Measurements from ENCODE around the gene ZC3H12A. TPM values are rescaled to one million over a fixed set of nuclear protein-coding genes. Genes with fewer than 3 reads are reported as not detected.

The ZC3H12A gene
- total RNA-seq, 1 experiment from 2014 or later: 51.4 TPM

DNA sequence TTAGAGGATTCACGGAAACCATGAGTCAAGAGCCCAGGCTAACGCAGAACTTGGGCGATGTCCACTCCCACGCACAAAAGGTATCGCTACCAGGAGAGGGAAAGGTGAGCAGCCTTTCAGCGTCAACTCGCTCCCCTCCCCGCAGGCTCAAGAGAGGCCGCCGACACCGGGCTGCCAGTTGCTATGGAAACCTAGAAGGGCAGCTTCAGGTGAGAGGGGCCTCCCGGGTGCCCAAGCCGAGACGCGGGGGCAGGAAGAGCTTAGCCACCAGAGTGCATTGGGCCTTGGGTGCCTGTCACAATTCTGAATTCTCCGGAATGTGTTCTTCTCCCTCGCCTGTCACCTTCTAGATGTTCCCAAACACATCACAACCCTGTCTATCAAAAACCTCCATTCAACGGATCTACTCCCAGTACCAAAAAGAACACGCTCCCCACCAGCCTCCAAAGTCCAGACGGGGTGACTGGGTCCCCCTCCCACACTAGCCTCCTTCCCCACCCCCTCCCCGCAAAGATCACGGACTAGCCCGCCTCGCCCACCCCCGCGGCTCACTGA, 39.5 kb downstream of the ZC3H12A start:
- no peak for TF ChIP-seq CTCF (IDR thresholded peaks at IDR 0.05; ENCODE audit: unreplicated experiment)
- peaks cover 22% of the 10 kb centered on the region for H3K4me1 Mint-ChIP-seq (ENCODE audit: insufficient read depth, unreplicated experiment)
- peak overlapping the region; percentile 82 for H3K4me3 Mint-ChIP-seq (ENCODE audit: unreplicated experiment)
- no peaks in the 10 kb centered on the region for H3K27me3 Mint-ChIP-seq (ENCODE audit: insufficient read depth, unreplicated experiment)
- H3K9me3 Mint-ChIP-seq (ENCODE audit: unreplicated experiment): no peaks in the 10 kb centered on the region
- intact Hi-C loops (cut with micrococcal nuclease): loop anchor here (5.0 kb wide), 1 partner anchor 38 kb away; the partner anchor contains the start of gene SNIP1
- H3K27ac Mint-ChIP-seq (ENCODE audit: low read depth, unreplicated experiment): peak overlapping the region; percentile 82
- peak; percentile 23 for DNase-seq (ENCODE audit: unreplicated experiment)
- POLR2A ChIA-PET: interaction anchor here (0.9 to 4.8 kb wide), 23 partner anchors 8 to 1364 kb away, joined by 3 to 159 read pairs (median 6); partner anchors contain the start of genes C1orf122, GNL2, MTF1 and MYCBP
- CTCF ChIA-PET: interaction anchor here (0.6 to 4.0 kb wide), 27 partner anchors 8 to 1652 kb away, joined by 3 to 32 read pairs (median 4); partner anchors contain the start of genes SNIP1 and ZC3H12A
- peaks cover 26% of the 10 kb centered on the region for H3K36me3 Mint-ChIP-seq (ENCODE audit: insufficient read depth, unreplicated experiment)
- no TSS peak for BruUV-seq (replicated peaks)

DNA sequence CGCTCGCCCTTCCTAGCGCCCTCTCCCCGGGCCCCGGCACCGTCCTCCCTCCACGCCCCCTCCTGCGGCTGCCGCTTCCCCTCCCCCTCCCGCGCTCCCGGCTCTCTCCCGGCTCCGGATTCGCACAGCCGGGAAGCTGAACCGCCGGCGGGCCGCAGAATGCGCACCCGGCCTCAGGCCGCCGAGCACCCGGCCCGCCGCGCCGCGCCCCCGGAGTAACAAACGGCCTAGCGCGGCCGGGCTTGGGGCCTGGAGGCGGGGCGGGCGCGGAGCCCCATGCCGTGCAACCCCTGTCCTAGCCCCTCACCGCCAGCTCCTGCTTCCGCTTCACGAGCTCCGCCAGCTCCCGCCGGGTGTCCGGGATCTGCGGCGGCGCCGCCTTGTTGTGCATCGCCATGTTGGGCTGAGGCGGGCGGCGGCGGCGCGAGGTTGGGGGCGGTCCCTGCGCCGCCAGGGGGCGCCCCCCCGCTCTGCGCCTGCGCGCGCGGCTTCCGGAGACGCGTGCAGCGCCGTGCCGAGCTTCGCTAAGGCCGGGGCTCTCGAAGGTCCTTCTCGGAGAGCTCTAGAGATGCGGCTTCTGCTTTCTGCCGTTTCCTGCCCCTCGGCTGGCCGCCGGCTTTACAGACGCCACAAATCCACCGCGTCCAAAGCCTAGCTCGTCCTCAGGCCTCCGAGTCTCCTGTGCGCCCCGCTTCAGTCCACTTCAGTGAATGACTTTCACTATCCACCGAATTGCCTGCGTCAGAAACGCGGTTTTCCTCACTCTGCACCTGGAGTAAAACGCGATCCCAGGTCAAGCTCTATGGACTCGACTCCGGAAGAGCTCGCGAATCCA, 40.2 kb downstream of the ZC3H12A start, which contains the start of gene MEAF6:
TSS of gene MEAF6 (minus strand) at position 417 of the 835 bp plus-strand sequence. CDS start at position 397, 20 bp downstream.
- peak; percentile 80 for DNase-seq (ENCODE audit: unreplicated experiment)
- no peaks in the 10 kb centered on the region for H3K27me3 Mint-ChIP-seq (ENCODE audit: insufficient read depth, unreplicated experiment)
- peaks cover 21% of the 10 kb centered on the region for H3K36me3 Mint-ChIP-seq (ENCODE audit: insufficient read depth, unreplicated experiment)
- H3K4me1 Mint-ChIP-seq (ENCODE audit: insufficient read depth, unreplicated experiment): peaks cover 16% of the 10 kb centered on the region
- no peaks in the 10 kb centered on the region for H3K9me3 Mint-ChIP-seq (ENCODE audit: unreplicated experiment)
- TF ChIP-seq CTCF (IDR thresholded peaks at IDR 0.05; ENCODE audit: unreplicated experiment): peak; percentile 72
- no TSS peak for BruUV-seq (replicated peaks)
- H3K27ac Mint-ChIP-seq (ENCODE audit: low read depth, unreplicated experiment): peak within 1 kb of the TSS; percentile 82
- POLR2A ChIA-PET: interaction anchor here (0.6 to 4.8 kb wide), 31 partner anchors 9 to 1365 kb away, joined by 3 to 159 read pairs (median 5); partner anchors contain the start of genes C1orf122, CDCA8, GNL2 and MTF1
- intact Hi-C loops (cut with micrococcal nuclease): loop anchor here (5.0 kb wide), 1 partner anchor 38 kb away; the partner anchor contains the start of gene SNIP1
- CTCF ChIA-PET: interaction anchor here (0.6 to 4.0 kb wide), 34 partner anchors 9 to 1653 kb away, joined by 3 to 32 read pairs (median 4); partner anchors contain the start of genes SNIP1 and ZC3H12A
- peak within 1 kb of the TSS; percentile 82 for H3K4me3 Mint-ChIP-seq (ENCODE audit: unreplicated experiment)

DNA sequence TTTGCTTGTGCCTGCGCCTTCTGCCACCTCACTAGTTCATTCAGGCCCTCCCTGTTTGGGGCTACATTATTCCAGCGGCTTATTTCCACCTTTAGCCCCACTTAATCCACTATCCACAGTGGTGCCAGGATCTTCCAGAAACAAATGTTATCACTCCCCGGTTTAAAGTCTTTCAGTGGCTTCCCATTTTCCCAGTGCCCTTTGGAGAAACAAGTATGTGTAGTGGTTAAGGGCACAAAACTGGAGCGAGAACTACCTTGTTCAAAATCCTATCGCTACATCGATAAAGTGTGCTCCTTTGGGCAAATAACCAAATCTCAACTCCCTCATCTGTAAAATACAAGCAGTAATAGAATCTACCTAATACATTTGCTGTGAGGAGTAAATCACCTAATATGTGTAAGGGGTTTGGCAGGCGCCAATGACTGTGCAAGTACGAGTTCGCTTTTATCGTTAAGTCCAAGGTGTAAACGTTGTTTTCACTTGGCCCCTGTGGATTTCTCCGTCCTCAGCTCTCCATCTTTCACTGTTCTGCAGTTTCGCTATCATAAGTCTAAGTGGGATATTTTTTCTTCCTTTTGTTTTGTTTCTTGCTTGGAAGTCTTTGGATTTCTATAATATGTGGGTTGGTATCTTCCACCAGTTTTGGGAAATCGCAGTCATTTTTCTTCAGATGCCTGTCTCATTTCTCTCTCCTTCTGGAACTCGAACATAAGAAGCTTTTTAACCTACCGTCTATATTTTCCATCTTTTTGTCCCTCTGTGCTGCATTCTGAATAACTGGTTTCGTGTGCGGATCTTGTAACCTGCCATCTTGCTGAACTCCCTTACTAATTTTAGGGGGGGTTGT, 41.0 kb downstream of the ZC3H12A start:
- TSS peak; percentile 94 for BruUV-seq (replicated peaks)
- intact Hi-C loops (cut with micrococcal nuclease): no loop called here
- Mint-ChIP-seq H3K4me1 (ENCODE audit: insufficient read depth, unreplicated experiment) (peaks cover 16% of the 10 kb centered on the region), H3K27me3 (ENCODE audit: insufficient read depth, unreplicated experiment) (no peaks in the 10 kb centered on the region), H3K9me3 (ENCODE audit: unreplicated experiment) (no peaks in the 10 kb centered on the region), H3K27ac (ENCODE audit: low read depth, unreplicated experiment) (peak overlapping the region; percentile 82), H3K36me3 (ENCODE audit: insufficient read depth, unreplicated experiment) (peaks cover 16% of the 10 kb centered on the region), H3K4me3 (ENCODE audit: unreplicated experiment) (peak overlapping the region; percentile 82)
- ChIA-PET POLR2A (interaction anchor here (0.6 to 4.8 kb wide), 27 partner anchors 9 to 1366 kb away, joined by 3 to 159 read pairs (median 6); partner anchors contain the start of genes C1orf122, CDCA8, CSF3R and GNL2), CTCF (interaction anchor here (0.6 to 4.0 kb wide), 25 partner anchors 9 to 1652 kb away, joined by 3 to 32 read pairs (median 4); partner anchors contain the start of genes INPP5B and ZC3H12A)
- DNase-seq (ENCODE audit: unreplicated experiment): no peak
- TF ChIP-seq CTCF (IDR thresholded peaks at IDR 0.05; ENCODE audit: unreplicated experiment): no peak
